Tibial nerve (tissue), 4 donors: ENCODE measurements around the gene TIMELESS. TPM values are rescaled to one million over a fixed set of nuclear protein-coding genes. Genes with fewer than 3 reads are reported as not detected.

ENCODE experiments used
- DNase-seq, 2 donors: peaks; one replicate each; pipeline ENCODE4 v3.0.0-alpha.2; 2019; ENCODE audit warnings: low spot score in 2 of 2
- H3K27ac ChIP-seq, 4 donors: fragments of 200-600 bp; sonication (generic) in 3 of 4; one replicate each; pipeline ENCODE4 v1.5.1; 2017 to 2019; ENCODE audit warnings: mild to moderate bottlenecking in 1 of 4
- H3K27me3 ChIP-seq, 2 donors: fragments of 200-600 bp; sonication (generic) in 1 of 2; one replicate each; pipeline versions ENCODE4 v1.5.1 to v1.6.0; 2017 to 2019
- H3K36me3 ChIP-seq, 3 donors: fragments of 200-600 bp; sonication (generic); one replicate each; pipeline ENCODE4 v1.5.1; 2018 to 2019
- H3K4me1 ChIP-seq, 4 donors: fragments of 200-600 bp; sonication (generic) in 3 of 4; one replicate each; pipeline ENCODE4 v1.5.1; 2017 to 2019
- H3K4me3 ChIP-seq, 4 donors: fragments of 200-600 bp; sonication (generic) in 3 of 4; one replicate each; pipeline ENCODE4 v1.5.1; 2017 to 2019; ENCODE audit warnings: mild to moderate bottlenecking in 1 of 4, moderate library complexity in 1 of 4
- H3K9me3 ChIP-seq, 4 donors: fragments of 200-600 bp; sonication (generic) in 3 of 4; one replicate each; pipeline ENCODE4 v1.5.1; 2017 to 2019
- CTCF ChIP-seq, 5 experiments: fragments of 200-600 bp in 3 of 5; fragments of 450-650 bp in 2 of 5; sonication (generic) in 3 of 5; IDR thresholded peaks; one replicate each; pipeline ENCODE4 v1.5.1; 2016 to 2019; ENCODE audit warnings: antibody characterized with exemption in 5 of 5, mild to moderate bottlenecking in 3 of 5, moderate library complexity in 2 of 5
- EP300 ChIP-seq, 2 donors: sonication (generic); formaldehyde crosslinking; IDR thresholded peaks; one replicate each; pipeline ENCODE4 v1.6.1; 2017; ENCODE audit warnings: antibody characterized with exemption in 2 of 2, mild to moderate bottlenecking in 1 of 2
- POLR2A ChIP-seq, 2 donors: fragments of 450-650 bp; IDR thresholded peaks; one replicate each; pipeline ENCODE4 v1.6.1; 2017; ENCODE audit warnings: antibody characterized with exemption in 2 of 2, mild to moderate bottlenecking in 2 of 2, moderate library complexity in 2 of 2
- WGBS, 2 donors: methylation state at CpG; one replicate each; pipeline ENCODE4 v1.1.5; 2018; 5-methylcytosine and 5-hydroxymethylcytosine counted together
- total RNA-seq, 4 donors: library from RNA; depleted of rRNA; stranded (reverse); fragments of >200 nt; gene quantifications; one replicate each; pipeline ENCODE4 v1.1.0, GENCODE V29; 2016

TIMELESS gene
- total RNA-seq, 4 donors from 2014 or later: 3.6 to 5.1 (median 4.2) TPM

GRCh38 chr12:56437430-56438176 lies 11.6 kb downstream of the TIMELESS start:
- Histone ChIP-seq H3K4me3 (no peak overlapping the region), H3K36me3 (peaks cover 0 to 8% (median 0%) of the 10 kb centered on the region in 3 donors), H3K27ac (no peak overlapping the region), H3K4me1 (no peaks in the 10 kb centered on the region), H3K27me3 (no peaks in the 10 kb centered on the region), H3K9me3 (no peaks in the 10 kb centered on the region)
- DNase-seq: no peak
- 83 to 86% methylated on average over 11 of the region's 11 CpGs for WGBS, 2 donors
- TF ChIP-seq POLR2A (IDR thresholded peaks at IDR 0.05): no peak
- no peak for TF ChIP-seq CTCF (IDR thresholded peaks at IDR 0.05)
- no peak for TF ChIP-seq EP300 (IDR thresholded peaks at IDR 0.05)

GRCh38 chr12:56434828-56435227 lies 14.4 kb downstream of the TIMELESS start:
- Histone ChIP-seq H3K36me3 (peaks cover 0 to 23% (median 0%) of the 10 kb centered on the region in 3 donors), H3K4me1 (no peaks in the 10 kb centered on the region), H3K27ac (no peak overlapping the region), H3K4me3 (no peak overlapping the region), H3K27me3 (no peaks in the 10 kb centered on the region), H3K9me3 (no peaks in the 10 kb centered on the region)
- WGBS, 2 donors: 94 to 96% methylated on average over 6 of the region's 6 CpGs
- TF ChIP-seq EP300 (IDR thresholded peaks at IDR 0.05): no peak
- TF ChIP-seq POLR2A (IDR thresholded peaks at IDR 0.05): no peak
- TF ChIP-seq CTCF (IDR thresholded peaks at IDR 0.05): no peak
- no peak for DNase-seq

GRCh38 chr12:56431850-56432249 lies 17.4 kb downstream of the TIMELESS start:
- TF ChIP-seq POLR2A (IDR thresholded peaks at IDR 0.05) (no peak), EP300 (IDR thresholded peaks at IDR 0.05) (no peak), CTCF (IDR thresholded peaks at IDR 0.05) (no peak)
- H3K36me3 ChIP-seq: peaks cover 0 to 43% (median 0%) of the 10 kb centered on the region in 3 donors
- H3K4me1 ChIP-seq: no peaks in the 10 kb centered on the region
- H3K4me3 ChIP-seq: no peak overlapping the region
- DNase-seq: no peak
- WGBS, 2 donors: 90 to 96% methylated on average over 3 of the region's 3 CpGs
- H3K27me3 ChIP-seq: no peaks in the 10 kb centered on the region
- H3K27ac ChIP-seq: no peak overlapping the region
- H3K9me3 ChIP-seq: no peaks in the 10 kb centered on the region

- no peak overlapping the region for H3K27ac ChIP-seq
- H3K4me1 ChIP-seq: no peaks in the 10 kb centered on the region
- H3K36me3 ChIP-seq: peaks cover 0 to 47% (median 0%) of the 10 kb centered on the region in 3 donors
- no peak overlapping the region for H3K4me3 ChIP-seq
- no peaks in the 10 kb centered on the region for H3K27me3 ChIP-seq
- no peak for DNase-seq
- TF ChIP-seq CTCF (IDR thresholded peaks at IDR 0.05): no peak
- TF ChIP-seq EP300 (IDR thresholded peaks at IDR 0.05): no peak
- no peak for TF ChIP-seq POLR2A (IDR thresholded peaks at IDR 0.05)
- 93 to 94% methylated on average over 11 of the region's 11 CpGs for WGBS, 2 donors
- H3K9me3 ChIP-seq: no peaks in the 10 kb centered on the region
Measured at GRCh38 chr12:56431288-56431687, 17.9 kb downstream of the TIMELESS start.

- Histone ChIP-seq H3K27me3 (no peaks in the 10 kb centered on the region), H3K9me3 (no peaks in the 10 kb centered on the region), H3K27ac (no peak overlapping the region), H3K36me3 (peaks cover 0 to 71% (median 0%) of the 10 kb centered on the region in 3 donors), H3K4me1 (no peaks in the 10 kb centered on the region), H3K4me3 (no peak overlapping the region)
- DNase-seq: no peak
- TF ChIP-seq POLR2A (IDR thresholded peaks at IDR 0.05) (no peak), EP300 (IDR thresholded peaks at IDR 0.05) (no peak), CTCF (IDR thresholded peaks at IDR 0.05) (no peak)
- 58 to 62% methylated on average over 3 of the region's 3 CpGs for WGBS, 2 donors
Measured at GRCh38 chr12:56425940-56426438, 23.2 kb downstream of the TIMELESS start.
